HepG2 (cell line): Measurements from ENCODE around the gene PPP2R2C. TPM values are rescaled to one million over a fixed set of nuclear protein-coding genes. Genes with fewer than 3 reads are reported as not detected.

ENCODE experiments used
- AGO1 ChIP-seq: fragments of 200-400 bp; formaldehyde crosslinking; IDR thresholded peaks from 2 replicates; pipeline ENCODE4 v1.6.1; 2017; ENCODE audit warnings: mild to moderate bottlenecking, low read depth, low read length, moderate library complexity; ENCODE audit not compliant: poor library complexity, severe bottlenecking
- DRAP1 ChIP-seq: IDR thresholded peaks from 2 replicates; pipeline ENCODE4 v1.6.1; 2016; ENCODE audit warnings: missing genetic modification reagents, missing compliant biosample characterization
- KAT2B ChIP-seq: fragments of 150-350 bp; IDR thresholded peaks from 2 replicates; pipeline ENCODE4 v1.6.1; 2014; ENCODE audit warnings: low read depth, low read length, borderline replicate concordance
- MIER2 ChIP-seq: IDR thresholded peaks from 2 replicates; pipeline ENCODE4 v1.6.1; 2016; ENCODE audit warnings: missing biosample characterization, missing genetic modification reagents
- NFATC3 ChIP-seq: sonication (generic); formaldehyde crosslinking; IDR thresholded peaks from 2 replicates; pipeline ENCODE4 v1.5.1; 2020; ENCODE audit warnings: mild to moderate bottlenecking, missing genetic modification reagents
- NR2F6 ChIP-seq, 2 experiments: IDR thresholded peaks; 2 replicates each; pipeline ENCODE4 v1.6.1; 2016; ENCODE audit warnings: antibody characterized with exemption in 1 of 2, mild to moderate bottlenecking in 1 of 2
- PBX3 ChIP-seq: sonication (generic); formaldehyde crosslinking; IDR thresholded peaks from 2 replicates; pipeline ENCODE4 v1.8.1; 2023; ENCODE audit warnings: missing genetic modification reagents, inconsistent platforms, borderline replicate concordance
- SPEN ChIP-seq: sonication (generic); formaldehyde crosslinking; IDR thresholded peaks from 2 replicates; pipeline ENCODE4 v1.5.1; 2020; ENCODE audit warnings: low read depth, mild to moderate bottlenecking, missing genetic modification reagents
- TBL1XR1 ChIP-seq: fragments of 150-350 bp; IDR thresholded peaks from 2 replicates; pipeline ENCODE4 v1.6.1; 2014; ENCODE audit warnings: borderline replicate concordance, low read length; ENCODE audit not compliant: partially characterized antibody
- TEAD3 ChIP-seq: optimal IDR thresholded peaks from 2 replicates; pipeline ENCODE3; 2016; ENCODE audit warnings: borderline replicate concordance
- ZNF337 ChIP-seq: sonication (generic); formaldehyde crosslinking; IDR thresholded peaks from 2 replicates; pipeline ENCODE4 v1.5.1; 2020; ENCODE audit warnings: missing genetic modification reagents, low read depth, mild to moderate bottlenecking, borderline replicate concordance
- ZNF629 ChIP-seq: sonication (generic); formaldehyde crosslinking; conservative IDR thresholded peaks from 2 replicates; pipeline ENCODE4 v1.5.0; 2020; ENCODE audit warnings: missing genetic modification reagents
- ZNF713 ChIP-seq: sonication (generic); formaldehyde crosslinking; IDR thresholded peaks from 2 replicates; pipeline ENCODE4 v1.4.0; 2020; ENCODE audit warnings: mild to moderate bottlenecking, missing genetic modification reagents
- polyA plus RNA-seq, 8 experiments: library from polyadenylated mRNA; depleted of rRNA in 3 of 8; stranded (reverse) in 7 of 8; unstranded in 1 of 8; fragments of >200 nt; fragmentation: Illumina TruSeq in 4 of 8; extraction: Trizol in 4 of 8; gene quantifications; 2 replicates each; pipeline versions ENCODE4 v1.2.1 to v1.2.3, GENCODE V29; 2011 to 2016; ENCODE audit warnings: low read depth in 4 of 8, missing spikeins in 1 of 8, mixed read lengths in 1 of 8; ENCODE audit not compliant: insufficient read depth in 1 of 8
- total RNA-seq, 5 experiments: library from RNA; depleted of rRNA; stranded (reverse); fragments of >200 nt; fragmentation: Illumina TruSeq; extraction: Trizol; gene quantifications; 2 replicates each; pipeline ENCODE4 v1.2.3, GENCODE V29; 2016; ENCODE audit warnings: low read depth in 1 of 5
- TF ChIP-seq, protein P1 (sequence below): IDR thresholded peaks from 2 replicates; pipeline ENCODE4 v1.4.0; 2020; ENCODE audit warnings: mild to moderate bottlenecking, missing genetic modification reagents
- TF ChIP-seq, protein P2 (sequence below): sonication (generic); formaldehyde crosslinking; IDR thresholded peaks from 2 replicates; pipeline ENCODE4 v1.8.0; 2022; ENCODE audit warnings: missing genetic modification reagents, mild to moderate bottlenecking, moderate library complexity, borderline replicate concordance
- TF ChIP-seq, protein P3 (sequence below): sonication (generic); formaldehyde crosslinking; IDR thresholded peaks from 2 replicates; pipeline ENCODE4 v1.5.0; 2020; ENCODE audit warnings: missing genetic modification reagents
- TF ChIP-seq, protein P4 (sequence below): sonication (generic); formaldehyde crosslinking; IDR thresholded peaks from 2 replicates; pipeline ENCODE4 v1.4.0; 2020; ENCODE audit warnings: mild to moderate bottlenecking, missing genetic modification reagents

The PPP2R2C gene
- total and polyA plus RNA-seq, 2 of the 13 experiments (the other 11 are each of a cell fraction or from before 2014, with no cell fraction given): 0.60 to 8.6 TPM

GRCh38 chr4:6272863-6273660, 199.4 kb downstream of the PPP2R2C start (continued):
- TF ChIP-seq, protein P1, sequence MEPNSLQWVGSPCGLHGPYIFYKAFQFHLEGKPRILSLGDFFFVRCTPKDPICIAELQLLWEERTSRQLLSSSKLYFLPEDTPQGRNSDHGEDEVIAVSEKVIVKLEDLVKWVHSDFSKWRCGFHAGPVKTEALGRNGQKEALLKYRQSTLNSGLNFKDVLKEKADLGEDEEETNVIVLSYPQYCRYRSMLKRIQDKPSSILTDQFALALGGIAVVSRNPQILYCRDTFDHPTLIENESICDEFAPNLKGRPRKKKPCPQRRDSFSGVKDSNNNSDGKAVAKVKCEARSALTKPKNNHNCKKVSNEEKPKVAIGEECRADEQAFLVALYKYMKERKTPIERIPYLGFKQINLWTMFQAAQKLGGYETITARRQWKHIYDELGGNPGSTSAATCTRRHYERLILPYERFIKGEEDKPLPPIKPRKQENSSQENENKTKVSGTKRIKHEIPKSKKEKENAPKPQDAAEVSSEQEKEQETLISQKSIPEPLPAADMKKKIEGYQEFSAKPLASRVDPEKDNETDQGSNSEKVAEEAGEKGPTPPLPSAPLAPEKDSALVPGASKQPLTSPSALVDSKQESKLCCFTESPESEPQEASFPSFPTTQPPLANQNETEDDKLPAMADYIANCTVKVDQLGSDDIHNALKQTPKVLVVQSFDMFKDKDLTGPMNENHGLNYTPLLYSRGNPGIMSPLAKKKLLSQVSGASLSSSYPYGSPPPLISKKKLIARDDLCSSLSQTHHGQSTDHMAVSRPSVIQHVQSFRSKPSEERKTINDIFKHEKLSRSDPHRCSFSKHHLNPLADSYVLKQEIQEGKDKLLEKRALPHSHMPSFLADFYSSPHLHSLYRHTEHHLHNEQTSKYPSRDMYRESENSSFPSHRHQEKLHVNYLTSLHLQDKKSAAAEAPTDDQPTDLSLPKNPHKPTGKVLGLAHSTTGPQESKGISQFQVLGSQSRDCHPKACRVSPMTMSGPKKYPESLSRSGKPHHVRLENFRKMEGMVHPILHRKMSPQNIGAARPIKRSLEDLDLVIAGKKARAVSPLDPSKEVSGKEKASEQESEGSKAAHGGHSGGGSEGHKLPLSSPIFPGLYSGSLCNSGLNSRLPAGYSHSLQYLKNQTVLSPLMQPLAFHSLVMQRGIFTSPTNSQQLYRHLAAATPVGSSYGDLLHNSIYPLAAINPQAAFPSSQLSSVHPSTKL (CRISPR knock-in tag): peak; percentile 29
- no peak for TF ChIP-seq NFATC3 (CRISPR knock-in tag)
- TF ChIP-seq SPEN (CRISPR knock-in tag): no peak
- no peak for TF ChIP-seq ZNF337 (CRISPR knock-in tag)
- TF ChIP-seq TEAD3: peak; percentile 69
- no peak for TF ChIP-seq KAT2B
- no peak for TF ChIP-seq MIER2 (CRISPR knock-in tag)
- TF ChIP-seq, protein P2, sequence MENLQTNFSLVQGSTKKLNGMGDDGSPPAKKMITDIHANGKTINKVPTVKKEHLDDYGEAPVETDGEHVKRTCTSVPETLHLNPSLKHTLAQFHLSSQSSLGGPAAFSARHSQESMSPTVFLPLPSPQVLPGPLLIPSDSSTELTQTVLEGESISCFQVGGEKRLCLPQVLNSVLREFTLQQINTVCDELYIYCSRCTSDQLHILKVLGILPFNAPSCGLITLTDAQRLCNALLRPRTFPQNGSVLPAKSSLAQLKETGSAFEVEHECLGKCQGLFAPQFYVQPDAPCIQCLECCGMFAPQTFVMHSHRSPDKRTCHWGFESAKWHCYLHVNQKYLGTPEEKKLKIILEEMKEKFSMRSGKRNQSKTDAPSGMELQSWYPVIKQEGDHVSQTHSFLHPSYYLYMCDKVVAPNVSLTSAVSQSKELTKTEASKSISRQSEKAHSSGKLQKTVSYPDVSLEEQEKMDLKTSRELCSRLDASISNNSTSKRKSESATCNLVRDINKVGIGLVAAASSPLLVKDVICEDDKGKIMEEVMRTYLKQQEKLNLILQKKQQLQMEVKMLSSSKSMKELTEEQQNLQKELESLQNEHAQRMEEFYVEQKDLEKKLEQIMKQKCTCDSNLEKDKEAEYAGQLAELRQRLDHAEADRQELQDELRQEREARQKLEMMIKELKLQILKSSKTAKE (CRISPR knock-in tag): no peak
- TF ChIP-seq, protein P3, sequence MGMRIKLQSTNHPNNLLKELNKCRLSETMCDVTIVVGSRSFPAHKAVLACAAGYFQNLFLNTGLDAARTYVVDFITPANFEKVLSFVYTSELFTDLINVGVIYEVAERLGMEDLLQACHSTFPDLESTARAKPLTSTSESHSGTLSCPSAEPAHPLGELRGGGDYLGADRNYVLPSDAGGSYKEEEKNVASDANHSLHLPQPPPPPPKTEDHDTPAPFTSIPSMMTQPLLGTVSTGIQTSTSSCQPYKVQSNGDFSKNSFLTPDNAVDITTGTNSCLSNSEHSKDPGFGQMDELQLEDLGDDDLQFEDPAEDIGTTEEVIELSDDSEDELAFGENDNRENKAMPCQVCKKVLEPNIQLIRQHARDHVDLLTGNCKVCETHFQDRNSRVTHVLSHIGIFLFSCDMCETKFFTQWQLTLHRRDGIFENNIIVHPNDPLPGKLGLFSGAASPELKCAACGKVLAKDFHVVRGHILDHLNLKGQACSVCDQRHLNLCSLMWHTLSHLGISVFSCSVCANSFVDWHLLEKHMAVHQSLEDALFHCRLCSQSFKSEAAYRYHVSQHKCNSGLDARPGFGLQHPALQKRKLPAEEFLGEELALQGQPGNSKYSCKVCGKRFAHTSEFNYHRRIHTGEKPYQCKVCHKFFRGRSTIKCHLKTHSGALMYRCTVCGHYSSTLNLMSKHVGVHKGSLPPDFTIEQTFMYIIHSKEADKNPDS: no peak
- no peak for TF ChIP-seq ZNF629 (CRISPR knock-in tag)
- no peak for TF ChIP-seq NR2F6 (IDR thresholded peaks at IDR 0.05)
- no peak for TF ChIP-seq NR2F6 (CRISPR knock-in tag; IDR thresholded peaks at IDR 0.05)
- TF ChIP-seq ZNF713 (CRISPR knock-in tag): no peak
- TF ChIP-seq AGO1: no peak
- TF ChIP-seq, protein P4, sequence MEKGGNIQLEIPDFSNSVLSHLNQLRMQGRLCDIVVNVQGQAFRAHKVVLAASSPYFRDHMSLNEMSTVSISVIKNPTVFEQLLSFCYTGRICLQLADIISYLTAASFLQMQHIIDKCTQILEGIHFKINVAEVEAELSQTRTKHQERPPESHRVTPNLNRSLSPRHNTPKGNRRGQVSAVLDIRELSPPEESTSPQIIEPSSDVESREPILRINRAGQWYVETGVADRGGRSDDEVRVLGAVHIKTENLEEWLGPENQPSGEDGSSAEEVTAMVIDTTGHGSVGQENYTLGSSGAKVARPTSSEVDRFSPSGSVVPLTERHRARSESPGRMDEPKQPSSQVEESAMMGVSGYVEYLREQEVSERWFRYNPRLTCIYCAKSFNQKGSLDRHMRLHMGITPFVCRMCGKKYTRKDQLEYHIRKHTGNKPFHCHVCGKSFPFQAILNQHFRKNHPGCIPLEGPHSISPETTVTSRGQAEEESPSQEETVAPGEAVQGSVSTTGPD (CRISPR knock-in tag): no peak
- TF ChIP-seq DRAP1 (CRISPR knock-in tag): no peak
- TF ChIP-seq PBX3: no peak
- no peak for TF ChIP-seq TBL1XR1
